GM12865 (cell line): Measurements from ENCODE around the gene PLEKHM2.

Experiments
- DNase-seq: peaks from one replicate; pipeline ENCODE4 v3.0.0; 2010; ENCODE audit warnings: low read depth
- H3K4me3 ChIP-seq: 2 replicates; pipeline ENCODE4 v1.5.1; 2011; ENCODE audit warnings: mild to moderate bottlenecking, low read depth, low read length, control low read depth
- CTCF ChIP-seq: IDR thresholded peaks from 2 replicates; pipeline ENCODE4 v1.5.1; 2011; ENCODE audit warnings: low read length, control low read depth, low read depth, inconsistent platforms; ENCODE audit not compliant: insufficient read depth; ENCODE audit errors: missing control alignments

PLEKHM2 gene

DNA sequence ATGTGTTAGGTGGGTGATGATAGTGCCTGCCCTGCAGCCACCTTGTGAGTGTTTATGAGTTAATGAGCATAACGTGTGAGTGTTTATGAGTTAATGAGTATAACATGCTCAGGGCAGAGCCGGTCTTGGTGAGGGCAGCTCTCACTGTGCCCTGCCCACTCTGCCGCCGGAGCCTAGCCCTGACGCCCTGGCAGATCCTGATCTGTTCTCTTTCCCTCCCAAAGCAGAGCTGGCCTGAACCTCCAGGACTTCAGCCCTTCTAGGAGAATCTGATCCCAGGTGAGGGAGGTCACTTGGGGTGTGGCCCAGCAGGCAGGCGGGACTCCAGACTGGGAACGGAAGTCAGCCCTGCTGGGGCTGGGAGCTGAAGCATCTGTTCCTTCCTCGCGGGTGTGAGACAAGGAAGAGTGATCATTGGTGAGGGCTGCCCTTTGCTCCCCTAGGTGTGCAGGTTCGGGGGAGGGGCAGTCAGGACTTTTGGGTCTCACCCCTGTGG is 80.2 kb downstream of the PLEKHM2 start:
- no peak overlapping the region for H3K4me3 ChIP-seq
- DNase-seq: no peak
- TF ChIP-seq CTCF: no peak

DNA sequence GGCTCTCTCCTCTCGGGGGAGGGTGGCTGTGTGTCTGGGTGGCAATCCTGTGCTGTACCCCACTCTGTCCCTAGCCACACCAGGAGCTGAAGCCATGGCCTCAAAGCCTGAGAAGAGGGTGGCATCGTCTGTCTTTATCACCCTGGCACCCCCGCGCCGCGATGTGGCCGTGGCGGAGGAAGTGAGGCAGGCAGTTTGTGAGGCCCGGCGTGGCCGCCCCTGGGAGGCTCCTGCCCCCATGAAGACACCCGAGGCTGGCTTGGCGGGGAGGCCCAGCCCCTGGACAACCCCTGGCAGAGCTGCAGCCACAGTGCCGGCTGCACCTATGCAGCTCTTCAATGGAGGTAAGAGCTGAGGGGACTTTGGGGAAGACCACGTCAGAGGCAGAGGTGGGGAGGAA is 80.8 kb downstream of the PLEKHM2 start:
- no peak for DNase-seq
- no peak overlapping the region for H3K4me3 ChIP-seq
- no peak for TF ChIP-seq CTCF

DNA sequence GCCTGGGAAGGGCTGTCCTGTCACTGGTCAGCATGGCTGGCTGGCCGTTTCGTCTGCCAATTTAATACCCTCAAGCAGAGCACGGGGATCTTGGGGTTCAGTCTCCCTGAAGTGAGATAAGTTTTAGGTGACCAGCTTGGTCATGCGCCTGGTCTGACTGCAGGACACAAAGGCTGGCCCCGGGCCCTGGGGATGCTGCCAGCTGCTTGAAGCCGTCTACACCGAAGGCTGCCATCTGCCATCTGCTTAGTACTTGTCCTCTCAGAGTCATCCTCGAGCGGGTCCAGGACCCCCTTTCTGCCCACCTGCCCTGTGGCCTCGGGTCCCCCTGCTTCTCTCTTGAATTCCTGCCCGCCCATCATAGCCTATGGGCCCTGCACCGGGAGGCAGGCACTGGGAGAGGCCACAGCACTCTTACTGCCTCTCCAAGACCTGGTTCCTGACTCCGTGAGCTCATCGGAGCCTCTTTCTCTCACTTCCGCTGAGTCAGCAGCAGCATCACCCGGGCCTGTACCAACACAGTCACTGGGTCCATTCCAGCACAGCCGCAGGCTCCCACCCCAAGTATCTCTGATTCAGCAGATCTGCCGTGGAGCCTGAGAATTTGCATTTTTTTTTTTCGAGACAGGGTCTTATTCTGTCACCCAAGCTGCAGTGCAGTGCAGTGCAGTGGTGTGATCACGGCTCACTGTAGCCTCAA is 81.5 kb downstream of the PLEKHM2 start:
- no peak for TF ChIP-seq CTCF
- peak; percentile 46 for DNase-seq
- H3K4me3 ChIP-seq: no peak overlapping the region

GRCh38 chr1:15767941-15768340 is 83.8 kb downstream of the PLEKHM2 start:
- no peak for TF ChIP-seq CTCF
- DNase-seq: no peak
- H3K4me3 ChIP-seq: no peak overlapping the region

DNA sequence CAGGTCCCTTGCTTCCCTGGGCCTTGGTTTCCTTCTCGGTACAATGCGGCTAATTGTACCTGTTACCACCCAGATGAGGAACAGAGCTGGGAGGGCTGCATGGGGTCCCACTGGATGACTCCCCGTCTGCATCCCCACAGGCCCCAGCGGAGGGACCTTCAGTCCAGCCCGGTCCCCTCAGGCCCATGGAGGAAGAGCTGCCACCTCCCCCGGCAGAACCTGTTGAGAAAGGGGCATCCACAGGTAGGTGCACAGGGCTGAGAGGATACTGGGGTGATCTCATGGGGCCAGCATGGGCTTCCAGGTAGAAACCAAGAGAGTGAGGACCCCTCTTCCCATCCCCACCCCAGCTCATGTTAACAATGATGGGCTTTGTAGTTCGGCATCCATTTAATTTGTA is 84.3 kb downstream of the PLEKHM2 start:
- H3K4me3 ChIP-seq: no peak overlapping the region
- no peak for DNase-seq
- TF ChIP-seq CTCF: no peak

DNA sequence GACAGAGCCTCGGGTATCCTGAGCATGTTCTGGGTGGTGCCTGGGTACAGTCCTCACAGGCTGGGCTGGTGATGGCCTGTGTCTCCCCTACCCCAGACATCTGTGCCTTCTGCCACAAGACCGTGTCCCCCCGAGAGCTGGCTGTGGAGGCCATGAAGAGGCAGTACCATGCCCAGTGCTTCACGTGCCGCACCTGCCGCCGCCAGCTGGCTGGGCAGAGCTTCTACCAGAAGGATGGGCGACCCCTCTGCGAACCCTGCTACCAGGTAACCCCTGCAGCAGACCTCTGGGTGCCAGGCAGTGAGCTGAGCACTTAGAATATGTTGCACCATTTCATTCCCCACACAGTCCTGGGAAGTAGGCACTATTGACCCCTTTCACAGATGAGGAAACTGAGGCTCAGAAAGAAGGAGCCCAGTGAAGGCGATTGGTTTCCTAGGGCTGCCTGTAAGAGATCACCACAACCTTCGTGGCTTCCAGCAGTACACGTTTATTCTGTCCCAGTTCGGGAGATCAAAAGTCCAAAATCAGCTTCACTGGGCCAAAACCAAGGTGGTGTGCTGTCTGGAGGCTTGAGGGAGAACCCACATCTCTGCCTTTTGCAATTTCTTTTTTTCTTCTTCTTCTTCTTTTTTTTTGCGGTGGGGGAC is 86.3 kb downstream of the PLEKHM2 start:
- no peak for TF ChIP-seq CTCF
- DNase-seq: no peak
- no peak overlapping the region for H3K4me3 ChIP-seq
